Measurements from ENCODE around the gene DDX24.

The DDX24 gene

GRCh38 chr14:94004015-94004414, 77.0 kb downstream of the DDX24 start:
- DNase-seq: no peak

GRCh38 chr14:94003397-94003796, 77.6 kb downstream of the DDX24 start:
- DNase-seq: no peak

GRCh38 chr14:94001501-94002396, 79.3 kb downstream of the DDX24 start:
- peak; percentile 65 for DNase-seq

- DNase-seq: no peak
Observed at GRCh38 chr14:94001016-94001415, 80.0 kb downstream of the DDX24 start.

GRCh38 chr14:94000267-94000666, 80.7 kb downstream of the DDX24 start:
- no peak for DNase-seq

GRCh38 chr14:93999573-93999972, 81.4 kb downstream of the DDX24 start:
- DNase-seq: no peak

- DNase-seq: no peak
Observed at GRCh38 chr14:93998871-93999403, 82.1 kb downstream of the DDX24 start.

Measured in activated naive CD4-positive, alpha-beta T cell treated with Interleukin-2 at 50 U/mL for 16 hours (primary cell).